GM12878 (cell line): ENCODE data around the gene NEURL3. TPM values are rescaled to one million over a fixed set of nuclear protein-coding genes. Genes with fewer than 3 reads are reported as not detected.

ENCODE experiments used
- ATF7 ChIP-seq: fragments of 450-650 bp; IDR thresholded peaks from 2 replicates; pipeline ENCODE4 v1.6.1; 2016; ENCODE audit warnings: low read depth, mild to moderate bottlenecking
- BACH1 ChIP-seq: fragments of 450-650 bp; IDR thresholded peaks from 2 replicates; pipeline ENCODE4 v1.6.1; 2017; ENCODE audit warnings: mild to moderate bottlenecking, borderline replicate concordance
- CBX3 ChIP-seq: fragments of 200-600 bp; sonication (generic); IDR thresholded peaks from 2 replicates; pipeline ENCODE4 v1.6.1; 2016; ENCODE audit warnings: low read depth, borderline replicate concordance
- CHD4 ChIP-seq: fragments of 200-600 bp; sonication (generic); IDR thresholded peaks from 2 replicates; pipeline ENCODE4 v1.6.1; 2016; ENCODE audit warnings: mild to moderate bottlenecking
- CREB1 ChIP-seq: IDR thresholded peaks from 2 replicates; pipeline ENCODE4 v1.6.1; 2012; ENCODE audit warnings: low read depth, mild to moderate bottlenecking, inconsistent platforms
- CTCF ChIP-seq, 3 experiments: IDR thresholded peaks in 2 of 3; conservative IDR thresholded peaks in 1 of 3; 2 replicates each; pipeline ENCODE4 v1.5.1; 2011; ENCODE audit warnings: low read depth in 3 of 3, low read length in 3 of 3, mild to moderate bottlenecking in 3 of 3, control low read depth in 2 of 3, moderate library complexity in 2 of 3, inconsistent platforms in 1 of 3, mixed read lengths in 1 of 3; ENCODE audit not compliant: control insufficient read depth in 2 of 3, insufficient read depth in 1 of 3; ENCODE audit errors: extremely low read depth in 1 of 3
- E4F1 ChIP-seq: fragments of 450-650 bp; IDR thresholded peaks from 2 replicates; pipeline ENCODE4 v1.6.1; 2018; ENCODE audit warnings: borderline replicate concordance, mild to moderate bottlenecking; ENCODE audit not compliant: partially characterized antibody
- EGR1 ChIP-seq, 2 experiments: IDR thresholded peaks; 1 replicate in 1 of 2; 2 replicates in 1 of 2; pipeline ENCODE4 v1.6.1; 2011 to 2012; ENCODE audit warnings: low read depth in 2 of 2, low read length in 2 of 2, borderline replicate concordance in 1 of 2, mild to moderate bottlenecking in 1 of 2, moderate library complexity in 1 of 2
- FOXK2 ChIP-seq: fragments of 450-650 bp; IDR thresholded peaks from 2 replicates; pipeline ENCODE4 v1.6.1; 2017; ENCODE audit warnings: mild to moderate bottlenecking, moderate library complexity
- IRF5 ChIP-seq: fragments of 450-650 bp; IDR thresholded peaks from 2 replicates; pipeline ENCODE4 v1.6.1; 2017; ENCODE audit warnings: borderline replicate concordance
- MAX ChIP-seq: IDR thresholded peaks from 2 replicates; pipeline ENCODE4 v1.6.1; 2012; ENCODE audit warnings: low read depth, low read length, improper control_type of control experiment
- MEF2A ChIP-seq: IDR thresholded peaks from 2 replicates; pipeline ENCODE4 v1.6.1; 2011; ENCODE audit warnings: low read depth, mild to moderate bottlenecking, low read length, moderate library complexity; ENCODE audit not compliant: insufficient read depth
- NFYB ChIP-seq: IDR thresholded peaks from 2 replicates; pipeline ENCODE4 v1.6.1; 2011; ENCODE audit warnings: low read depth, mild to moderate bottlenecking, low read length, improper control_type of control experiment, moderate library complexity; ENCODE audit not compliant: insufficient read depth
- NRF1 ChIP-seq: conservative IDR thresholded peaks from 2 replicates; pipeline ENCODE4 v1.6.1; 2011; ENCODE audit warnings: mild to moderate bottlenecking, low read depth, low read length, improper control_type of control experiment
- PAX5 ChIP-seq: IDR thresholded peaks from 2 replicates; pipeline ENCODE4 v1.6.1; 2011; ENCODE audit warnings: low read depth, low read length, borderline replicate concordance
- PAX8 ChIP-seq: fragments of 450-650 bp; IDR thresholded peaks from 2 replicates; pipeline ENCODE4 v1.6.1; 2017; ENCODE audit warnings: mild to moderate bottlenecking, moderate library complexity
- POLR2A ChIP-seq: IDR thresholded peaks from 2 replicates; pipeline ENCODE4 v1.6.1; 2011; ENCODE audit warnings: low read depth, mild to moderate bottlenecking, low read length
- RB1 ChIP-seq: fragments of 450-650 bp; formaldehyde crosslinking; IDR thresholded peaks from 2 replicates; pipeline ENCODE4 v1.6.1; 2017; ENCODE audit warnings: mild to moderate bottlenecking, borderline replicate concordance
- SIN3A ChIP-seq: IDR thresholded peaks from 2 replicates; pipeline ENCODE4 v1.6.1; 2012; ENCODE audit warnings: low read depth, low read length, improper control_type of control experiment
- SMARCA5 ChIP-seq: fragments of 450-650 bp; IDR thresholded peaks from 2 replicates; pipeline ENCODE4 v1.6.1; 2017; ENCODE audit warnings: mild to moderate bottlenecking
- STAT3 ChIP-seq: IDR thresholded peaks from 2 replicates; pipeline ENCODE4 v1.6.1; 2011; ENCODE audit warnings: low read depth, low read length, improper control_type of control experiment
- YY1 ChIP-seq: IDR thresholded peaks from 2 replicates; pipeline ENCODE4 v1.6.1; 2011; ENCODE audit warnings: low read depth, mild to moderate bottlenecking, low read length
- ZNF207 ChIP-seq: fragments of 450-650 bp; IDR thresholded peaks from 2 replicates; pipeline ENCODE4 v1.6.1; 2014; ENCODE audit warnings: antibody characterized with exemption, mild to moderate bottlenecking, borderline replicate concordance
- ZNF217 ChIP-seq: fragments of 450-650 bp; IDR thresholded peaks from 2 replicates; pipeline ENCODE4 v1.6.1; 2017; ENCODE audit warnings: antibody characterized with exemption, mild to moderate bottlenecking
- ZNF274 ChIP-seq: IDR thresholded peaks from one replicate; pipeline ENCODE4 v1.8.0; 2011; ENCODE audit not compliant: insufficient read length, insufficient read depth
- polyA plus RNA-seq, 11 experiments: library from polyadenylated mRNA; depleted of rRNA in 4 of 11; unstranded in 6 of 11; stranded (reverse) in 5 of 11; fragments of >200 nt; fragmentation: Nextera tagmentation in 4 of 11; fragmentation: Illumina TruSeq in 1 of 11; extraction: Ambion mirVana in 4 of 11; extraction: Trizol in 1 of 11; gene quantifications; 1 replicate in 1 of 11; 2 replicates in 10 of 11; pipeline versions ENCODE4 v1.2.1 to v1.2.3, GENCODE V29; 2011 to 2016; ENCODE audit warnings: inconsistent platforms in 2 of 11, missing spikeins in 2 of 11, low read depth in 1 of 11
- total RNA-seq, 4 experiments: library from RNA; depleted of rRNA in 3 of 4; stranded (reverse); fragments of >200 nt in 3 of 4; fragmentation: Illumina TruSeq in 1 of 4; extraction: Trizol in 1 of 4; gene quantifications; 2 replicates each; pipeline versions ENCODE4 v1.2.1 to v1.2.3, GENCODE V29; 2013 to 2021

NEURL3 gene
- total and polyA plus RNA-seq, 10 of the 15 experiments (the other 5 are each of a cell fraction or from before 2014, with no cell fraction given), result 0.03 to 6.3 (median 0.47) TPM

GRCh38 chr2:96527286-96528005 lies 22.3 kb upstream of the NEURL3 start (continued):
- TF ChIP-seq E4F1 (no peak), EGR1 (IDR thresholded peaks at IDR 0.05; ENCODE audit: borderline replicate concordance in 1 of 2, low read depth in 2 of 2, low read length in 2 of 2) (0 out of 3 replicates have a peak, but pooled peaks of 1 of the 2 experiments have one; percentile 1), CHD4 (no peak), CREB1 (0 out of 2 replicates have a peak, but pooled peaks have one; percentile 14), CBX3 (no peak), BACH1 (peak; percentile 60; the same call in 1 of the 2 replicates), STAT3 (no peak), POLR2A (peak; percentile 73), NRF1 (no peak), ZNF274 (no peak), RB1 (peak; percentile 66; the same call in 1 of the 2 replicates), SMARCA5 (no peak), ZNF217 (no peak; the same call in 1 of the 2 replicates), MEF2A (peak; percentile 67; the same call in 1 of the 2 replicates), CTCF (IDR thresholded peaks at IDR 0.05 in 2 of 3, conservative IDR thresholded peaks at IDR 0.05 in 1 of 3; ENCODE audit: control insufficient read depth in 2 of 3, extremely low read depth in 1 of 3, insufficient read depth in 1 of 3, low read depth in 3 of 3, low read length in 3 of 3) (peak in 2 of 3 experiments; percentile 28 to 32; a peak in 3 of 6 replicates), YY1 (peak; percentile 93), MAX (peak; percentile 60; the same call in 1 of the 2 replicates), NFYB (no peak), PAX5 (peak; percentile 76), SIN3A (no peak), IRF5 (no peak), ZNF207 (0 out of 2 replicates have a peak, but pooled peaks have one; percentile 50), FOXK2 (no peak), ATF7 (0 out of 2 replicates have a peak, but pooled peaks have one; percentile 9), PAX8 (no peak)
